ENCODE data around the gene RAP1GAP2.
"Not testable (repeated sequence)": the region's sequence is repeated elsewhere in the genome, so short reads cannot be mapped to it uniquely, and the experiment has no call there.

The RAP1GAP2 gene

DNA sequence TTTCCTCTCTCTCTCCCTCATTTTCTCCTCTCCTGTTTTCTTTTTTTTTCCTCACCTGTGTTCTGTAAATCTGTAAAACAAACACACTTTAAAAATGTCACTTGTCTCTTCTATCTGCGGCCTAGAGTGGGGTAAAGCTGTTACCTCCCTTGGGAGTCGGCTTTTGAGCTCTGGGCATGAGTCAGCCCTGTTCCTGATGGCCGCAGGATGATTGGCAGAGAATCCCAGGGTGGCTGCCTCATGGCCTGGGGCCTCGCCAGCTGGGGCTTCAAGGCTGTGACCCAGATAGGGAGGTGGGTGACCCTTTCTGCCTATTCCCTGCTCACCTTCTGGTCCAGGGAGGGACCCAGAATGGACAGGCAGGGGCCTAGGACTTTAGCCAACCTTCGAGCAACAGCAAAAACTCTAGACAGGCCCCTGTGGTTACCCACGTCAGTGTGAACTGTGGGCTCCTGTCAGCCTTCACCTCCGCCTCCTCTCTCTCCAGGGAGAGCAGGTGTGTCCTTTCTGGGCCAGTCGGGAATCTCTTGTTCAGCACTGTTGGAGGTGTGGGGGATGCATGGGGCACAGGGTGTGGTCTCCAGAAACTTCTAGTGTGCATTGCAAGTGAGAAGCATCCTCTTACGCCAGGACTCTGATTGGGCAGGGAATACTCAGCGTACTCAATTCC is 87.4 kb downstream of the RAP1GAP2 start:
- DNase-seq (ENCODE audit: low read depth, low spot score): no peak

DNA sequence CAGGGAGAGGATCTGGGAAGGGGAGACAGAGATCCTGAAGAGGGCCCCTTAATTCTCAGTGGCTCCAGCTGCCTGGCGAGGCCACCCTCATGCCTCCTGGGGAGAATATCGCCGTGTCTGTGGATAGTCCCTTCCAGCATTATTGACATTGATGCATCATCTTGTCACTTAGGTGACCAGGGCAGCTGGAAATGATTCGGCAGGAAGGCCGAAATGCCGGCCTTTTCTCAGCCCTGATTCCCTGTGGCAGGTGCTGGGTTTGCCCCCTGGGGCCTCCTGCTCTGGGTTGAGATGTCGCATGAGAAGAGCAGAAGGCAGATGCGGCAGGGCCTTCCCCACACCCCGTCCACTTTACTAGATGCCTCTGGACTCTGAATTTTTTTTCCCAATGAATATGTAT is 89.5 kb downstream of the RAP1GAP2 start:
- no peak for DNase-seq (ENCODE audit: low read depth, low spot score)

DNA sequence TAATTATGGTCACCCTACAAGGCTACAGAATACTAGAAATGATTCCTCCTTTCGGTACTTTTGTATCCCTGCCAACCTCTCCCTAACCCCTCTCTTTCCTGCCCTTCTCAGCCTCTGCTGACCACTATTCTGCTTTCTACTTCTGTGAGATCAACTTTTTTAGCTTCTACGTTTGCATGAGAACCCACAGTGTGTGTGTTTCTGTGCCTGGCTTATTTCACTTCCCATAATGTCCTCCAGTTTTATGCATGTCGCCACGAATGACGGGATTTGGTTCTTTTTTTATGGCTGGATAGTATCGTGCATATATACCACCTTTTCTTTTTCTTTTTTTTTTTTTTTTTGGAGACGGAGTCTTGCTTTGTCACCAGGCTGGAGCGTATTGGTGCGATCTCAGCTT is 92.1 kb downstream of the RAP1GAP2 start:
- no peak for DNase-seq (ENCODE audit: low read depth, low spot score)

- no peak for DNase-seq (ENCODE audit: low read depth, low spot score)
Observed at GRCh38 chr17:2889256-2889655, 93.0 kb downstream of the RAP1GAP2 start.

DNA sequence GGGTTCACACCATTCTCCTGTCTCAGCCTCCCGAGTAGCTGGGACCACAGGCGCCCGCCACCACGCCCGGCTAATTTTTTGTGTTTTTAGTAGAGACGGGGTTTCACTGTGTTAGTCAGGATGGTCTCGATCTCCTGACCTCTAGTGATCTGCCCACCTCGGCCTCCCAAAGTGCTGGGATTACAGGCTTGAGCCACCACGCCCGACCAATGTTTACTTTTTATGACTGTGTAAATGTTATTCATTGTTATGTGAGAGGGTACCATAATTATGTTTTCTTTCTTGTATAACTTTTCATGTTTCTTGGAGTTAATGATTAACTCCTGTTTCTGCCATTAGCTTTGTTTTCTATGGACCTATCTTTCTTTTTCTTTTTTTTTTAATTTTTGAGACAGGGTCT is 94.5 kb downstream of the RAP1GAP2 start:
- DNase-seq (ENCODE audit: low read depth, low spot score): not testable (repeated sequence)

GRCh38 chr17:2892305-2892971 is 96.2 kb downstream of the RAP1GAP2 start:
- no peak for DNase-seq (ENCODE audit: low read depth, low spot score)

GRCh38 chr17:2893422-2893914 is 97.2 kb downstream of the RAP1GAP2 start:
- DNase-seq (ENCODE audit: low read depth, low spot score): no peak

DNA sequence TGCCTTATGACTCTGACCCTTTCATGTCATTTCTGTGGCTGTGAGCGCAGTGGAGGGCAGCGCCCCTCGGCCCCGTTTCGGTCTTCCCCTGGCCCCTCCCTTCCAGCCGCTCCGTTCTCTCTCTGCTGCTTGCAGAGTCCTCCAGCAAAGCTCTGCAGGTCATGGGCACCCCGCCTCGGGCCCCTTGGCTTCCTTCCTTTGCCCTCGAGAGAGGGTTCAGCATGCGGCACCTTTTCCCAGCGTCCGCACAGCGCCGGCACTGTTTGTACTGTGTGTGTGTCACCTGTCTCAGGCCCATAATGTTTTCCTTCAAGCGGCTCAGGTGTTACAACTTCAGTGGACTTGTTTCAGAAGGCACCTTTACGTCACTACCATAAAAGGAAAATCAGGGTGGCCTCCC is 98.5 kb downstream of the RAP1GAP2 start:
- DNase-seq (ENCODE audit: low read depth, low spot score): no peak

- no peak for DNase-seq (ENCODE audit: low read depth, low spot score)
Observed at GRCh38 chr17:2897605-2898004, 101.4 kb downstream of the RAP1GAP2 start.

DNA sequence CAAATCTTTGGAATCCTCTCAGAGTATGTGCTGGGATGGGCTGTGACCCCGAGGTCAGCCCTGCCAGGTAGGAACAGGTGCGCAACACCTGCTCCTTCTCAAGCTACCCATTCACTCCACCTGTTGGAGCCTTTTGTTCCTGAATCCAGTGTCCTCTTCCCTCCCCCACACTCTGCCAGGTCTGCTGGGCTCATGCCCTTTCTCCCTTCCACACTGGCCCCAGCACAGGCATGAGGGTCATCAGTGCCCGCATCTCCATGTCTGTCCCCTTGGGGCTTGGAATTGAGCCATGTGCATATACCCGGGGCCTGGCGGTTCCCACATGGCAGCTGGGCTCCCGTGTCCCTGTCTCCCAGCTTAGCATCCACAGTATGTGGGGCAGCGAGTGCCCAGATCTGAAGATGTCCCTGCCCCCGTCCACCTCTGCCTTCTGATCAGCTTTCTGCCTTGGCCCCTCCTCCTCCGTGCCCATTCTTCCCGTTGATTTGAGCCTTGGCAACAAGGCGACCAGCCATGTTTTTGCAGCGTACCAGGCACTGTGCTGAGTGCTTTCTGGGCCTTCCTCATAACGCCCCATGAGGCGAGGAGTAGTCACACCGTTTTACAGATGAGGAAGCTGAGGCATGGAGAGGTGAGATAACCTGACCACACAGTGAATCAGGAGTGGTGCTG is 102.2 kb downstream of the RAP1GAP2 start:
- no peak for DNase-seq (ENCODE audit: low read depth, low spot score)

GRCh38 chr17:2899906-2900305 is 103.7 kb downstream of the RAP1GAP2 start:
- no peak for DNase-seq (ENCODE audit: low read depth, low spot score)

- no peak for DNase-seq (ENCODE audit: low read depth, low spot score)
Observed at GRCh38 chr17:2900842-2901241, 104.6 kb downstream of the RAP1GAP2 start.

- DNase-seq (ENCODE audit: low read depth, low spot score): no peak
Observed at GRCh38 chr17:2901582-2901981, 105.3 kb downstream of the RAP1GAP2 start.

- no peak for DNase-seq (ENCODE audit: low read depth, low spot score)
Observed at GRCh38 chr17:2902546-2902945, 106.3 kb downstream of the RAP1GAP2 start.

GRCh38 chr17:2903193-2903974 is 107.1 kb downstream of the RAP1GAP2 start:
- no peak for DNase-seq (ENCODE audit: low read depth, low spot score)

- DNase-seq (ENCODE audit: low read depth, low spot score): no peak
Observed at GRCh38 chr17:2904135-2904534, 107.9 kb downstream of the RAP1GAP2 start.

DNA sequence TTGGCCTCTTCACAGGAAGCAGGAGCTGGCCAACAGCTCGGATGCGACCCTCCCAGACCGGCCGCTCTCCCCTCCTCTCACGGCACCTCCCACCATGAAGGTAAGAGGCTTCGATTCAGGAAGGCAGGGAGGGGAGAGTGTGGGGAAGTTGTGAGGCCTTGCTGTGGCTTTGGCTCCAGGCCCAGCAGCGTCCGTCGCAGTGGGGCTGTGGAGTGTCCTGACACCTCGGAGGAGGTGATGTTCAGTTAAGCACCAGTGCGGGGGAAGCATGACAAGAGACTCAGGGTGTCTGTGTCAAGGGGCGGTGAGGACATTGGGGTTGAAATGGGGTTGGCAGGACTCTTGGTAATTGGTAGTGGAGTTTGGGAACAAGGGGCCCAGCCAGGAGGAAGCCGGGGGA is 109.0 kb downstream of the RAP1GAP2 start:
- no peak for DNase-seq (ENCODE audit: low read depth, low spot score)

GRCh38 chr17:2905696-2906501 is 109.7 kb downstream of the RAP1GAP2 start:
- DNase-seq (ENCODE audit: low read depth, low spot score): no peak

DNA sequence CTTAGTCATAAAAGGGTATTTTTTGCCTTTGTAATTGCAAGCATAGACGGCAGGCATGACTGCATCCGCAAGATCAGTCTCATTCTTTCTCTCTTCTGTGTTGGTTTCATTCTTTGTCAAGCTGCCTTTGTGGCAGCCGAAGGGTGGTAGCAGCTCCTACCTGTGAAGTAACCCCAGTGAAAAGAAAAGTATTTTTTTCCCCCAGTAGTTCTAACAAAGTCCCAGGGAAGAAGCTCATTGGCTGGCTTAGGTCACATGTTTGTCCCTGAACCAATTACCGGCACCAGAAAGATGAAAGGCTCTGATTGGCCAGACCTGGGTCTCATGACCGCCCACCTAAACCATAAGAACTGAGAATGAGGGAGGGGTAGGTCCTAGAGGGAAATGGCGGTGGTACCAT is 110.7 kb downstream of the RAP1GAP2 start:
- DNase-seq (ENCODE audit: low read depth, low spot score): no peak

DNA sequence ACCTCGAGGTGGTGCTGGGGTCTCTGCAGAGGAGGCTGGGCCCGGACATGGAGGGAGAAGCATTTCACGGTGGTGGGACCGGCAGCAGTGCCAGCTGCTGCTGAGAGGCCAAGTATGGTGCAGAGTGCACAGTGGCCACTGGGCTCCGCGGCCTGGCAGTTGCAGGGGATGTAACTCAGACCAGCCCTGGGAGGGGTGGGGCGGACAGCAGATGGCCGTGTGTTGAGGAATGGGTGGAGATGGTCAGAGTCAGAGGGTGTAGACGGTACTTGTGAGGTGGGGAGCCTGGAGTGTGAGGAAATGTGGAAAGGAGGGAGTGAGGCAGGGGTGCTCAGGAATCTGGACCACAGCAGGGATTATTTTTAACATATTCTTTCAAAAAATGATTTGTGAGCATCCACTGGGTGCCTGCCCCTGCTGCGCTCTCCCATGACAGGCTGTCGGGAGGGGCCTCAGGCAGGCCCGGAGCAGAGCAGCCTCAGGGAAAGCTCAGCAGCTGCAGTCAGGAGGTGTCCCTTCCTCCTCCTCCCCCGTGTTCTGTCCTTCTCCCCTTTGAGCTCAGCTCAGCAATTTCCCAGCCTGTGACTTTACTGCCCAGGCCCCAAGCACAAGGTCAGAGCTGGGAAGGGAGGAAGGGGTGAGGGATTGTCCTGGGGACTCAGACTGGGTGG is 113.1 kb downstream of the RAP1GAP2 start:
- no peak for DNase-seq (ENCODE audit: low read depth, low spot score)

DNA sequence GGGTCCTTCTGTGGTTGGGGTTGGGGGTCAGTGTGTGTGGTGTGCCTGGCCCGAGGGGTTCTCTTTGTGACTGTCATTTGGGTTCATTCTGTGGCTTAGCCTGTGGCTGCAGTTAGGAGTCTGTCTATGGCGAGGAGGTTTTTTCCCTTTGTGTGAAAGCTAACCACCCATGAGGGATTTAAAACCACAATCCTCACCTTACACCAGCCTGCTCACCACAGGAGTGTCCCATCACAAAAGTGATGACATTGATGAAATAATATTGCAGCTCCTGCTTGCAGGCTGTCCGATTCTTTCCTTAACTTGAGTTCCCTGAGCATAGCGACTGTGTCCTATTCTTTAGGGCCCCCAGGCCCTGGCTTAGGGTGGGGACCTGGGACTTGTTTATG is 113.6 kb downstream of the RAP1GAP2 start:
- DNase-seq (ENCODE audit: low read depth, low spot score): no peak

Data from iPS DF 19.7 (cell line).